ENCODE measurements around the gene BIRC6. TPM values are rescaled to one million over a fixed set of nuclear protein-coding genes. Genes with fewer than 3 reads are reported as not detected.

BIRC6 gene
- total and polyA plus RNA-seq, 2 donors (not counting 1 experiment from before 2014, with no cell fraction given), result 41.7 to 166 TPM

GRCh38 chr2:32418778-32419177 lies 62.0 kb downstream of the BIRC6 start:
- Histone ChIP-seq H3K4me2 (replicated peaks; ENCODE audit: low read depth, low read length, poor library complexity, severe bottlenecking) (no peak overlapping the region), H3K79me2 (ENCODE audit: control insufficient read depth, insufficient read depth, low read length) (peaks cover 86% of the 10 kb centered on the region), H3K9me3 (ENCODE audit: control extremely low read depth in 1 of 3, control insufficient read depth in 2 of 3, insufficient read depth in 1 of 3, low read length in 2 of 3) (no peaks in the 10 kb centered on the region), H3K9ac (ENCODE audit: low read length) (no peak overlapping the region), H3K36me3 (replicated peaks in 1 of 2; ENCODE audit: control extremely low read depth in 1 of 2, control insufficient read depth in 1 of 2, extremely low read depth in 1 of 2, insufficient read depth in 2 of 2, low read length in 1 of 2) (peaks cover 6 to 40% of the 10 kb centered on the region in 2 experiments), H3K27me3 (replicated peaks in 1 of 4; ENCODE audit: control extremely low read depth in 1 of 4, control insufficient read depth in 3 of 4, insufficient read depth in 4 of 4, low read length in 3 of 4) (no peaks in the 10 kb centered on the region), H2AFZ (ENCODE audit: insufficient read depth, low read depth, low read length, poor library complexity, severe bottlenecking) (no peak overlapping the region), H4K20me1 (ENCODE audit: control insufficient read depth, insufficient read depth, low read length, poor library complexity, severe bottlenecking) (peaks cover 21% of the 10 kb centered on the region), H3K27ac (ENCODE audit: low read length in 2 of 2) (no peak overlapping the region), H3K4me1 (ENCODE audit: control insufficient read depth in 2 of 2, insufficient read depth in 2 of 2, low read length in 2 of 2) (peaks cover 0 to 4% of the 10 kb centered on the region in 2 donors), H3K4me3 (ENCODE audit: control extremely low read depth in 1 of 5, extremely low read depth in 1 of 5, insufficient read depth in 1 of 5, low read depth in 2 of 5, low read length in 4 of 5) (no peak overlapping the region)
- 100% methylated on average over 1 of the region's 5 CpGs for WGBS (ENCODE audit: insufficient coverage)
- Mint-ChIP-seq H3K27me3 (no peaks in the 10 kb centered on the region), H3K27ac (no peak overlapping the region), H3K4me3 (no peak overlapping the region), H3K9me3 (ENCODE audit: insufficient read depth) (no peaks in the 10 kb centered on the region), H3K4me1 (peaks cover 17% of the 10 kb centered on the region)
- TF ChIP-seq EZH2 (IDR thresholded peaks at IDR 0.05; ENCODE audit: borderline replicate concordance, insufficient read depth, low read depth, low read length, poor library complexity, severe bottlenecking) (no peak), CTCF (IDR thresholded peaks at IDR 0.05) (no peak)
- no peak for DNase-seq
- POLR2A ChIA-PET, result no interaction called here
- intact Hi-C loops (cut with micrococcal nuclease), result no loop called here
- CTCF ChIA-PET, result no interaction called here
- no peak for ATAC-seq (ENCODE audit: low read depth)

GRCh38 chr2:32422133-32422532 lies 65.3 kb downstream of the BIRC6 start:
- intact Hi-C loops (cut with micrococcal nuclease), result no loop called here
- no peaks in the 10 kb centered on the region for H3K9me3 ChIP-seq (ENCODE audit: control extremely low read depth in 1 of 3, control insufficient read depth in 2 of 3, insufficient read depth in 1 of 3, low read length in 2 of 3)
- no CpG with 5 or more reads among the region's 1 CpG for WGBS (ENCODE audit: insufficient coverage)
- H3K4me3 Mint-ChIP-seq, result no peak overlapping the region
- no peak overlapping the region for H3K4me2 ChIP-seq (replicated peaks; ENCODE audit: low read depth, low read length, poor library complexity, severe bottlenecking)
- H3K4me3 ChIP-seq (ENCODE audit: control extremely low read depth in 1 of 5, extremely low read depth in 1 of 5, insufficient read depth in 1 of 5, low read depth in 2 of 5, low read length in 4 of 5), result no peak overlapping the region
- no peak overlapping the region for H3K9ac ChIP-seq (ENCODE audit: low read length)
- ChIA-PET CTCF (no interaction called here), POLR2A (no interaction called here)
- TF ChIP-seq CTCF (IDR thresholded peaks at IDR 0.05), result no peak
- no peak for TF ChIP-seq EZH2 (IDR thresholded peaks at IDR 0.05; ENCODE audit: borderline replicate concordance, insufficient read depth, low read depth, low read length, poor library complexity, severe bottlenecking)
- H3K27ac ChIP-seq (ENCODE audit: low read length in 2 of 2), result no peak overlapping the region
- peaks cover 37% of the 10 kb centered on the region for H3K4me1 Mint-ChIP-seq
- H3K36me3 ChIP-seq (replicated peaks in 1 of 2; ENCODE audit: control extremely low read depth in 1 of 2, control insufficient read depth in 1 of 2, extremely low read depth in 1 of 2, insufficient read depth in 2 of 2, low read length in 1 of 2), result peaks cover 2 to 16% of the 10 kb centered on the region in 2 experiments
- H3K79me2 ChIP-seq (ENCODE audit: control insufficient read depth, insufficient read depth, low read length), result peaks cover 95% of the 10 kb centered on the region
- H3K9me3 Mint-ChIP-seq (ENCODE audit: insufficient read depth), result no peaks in the 10 kb centered on the region
- peaks cover 43% of the 10 kb centered on the region for H4K20me1 ChIP-seq (ENCODE audit: control insufficient read depth, insufficient read depth, low read length, poor library complexity, severe bottlenecking)
- H3K27me3 ChIP-seq (replicated peaks in 1 of 4; ENCODE audit: control extremely low read depth in 1 of 4, control insufficient read depth in 3 of 4, insufficient read depth in 4 of 4, low read length in 3 of 4), result no peaks in the 10 kb centered on the region
- DNase-seq, result no peak
- no peak overlapping the region for H2AFZ ChIP-seq (ENCODE audit: insufficient read depth, low read depth, low read length, poor library complexity, severe bottlenecking)
- ATAC-seq (ENCODE audit: low read depth), result no peak
- no peaks in the 10 kb centered on the region for H3K27me3 Mint-ChIP-seq
- H3K27ac Mint-ChIP-seq, result no peak overlapping the region
- peaks cover 4% of the 10 kb centered on the region in 2 donors for H3K4me1 ChIP-seq (ENCODE audit: control insufficient read depth in 2 of 2, insufficient read depth in 2 of 2, low read length in 2 of 2)
